Thyroid gland (tissue), 4 donors: ENCODE results near the gene OSBPL1A.

ENCODE experiments used
- POLR2A ChIP-seq, 2 donors: fragments of 450-650 bp; IDR thresholded peaks; one replicate each; pipeline ENCODE4 v1.6.1; 2017; ENCODE audit warnings: antibody characterized with exemption in 2 of 2, mild to moderate bottlenecking in 2 of 2, moderate library complexity in 1 of 2
- TF ChIP-seq, protein P1 (sequence below), 6 experiments: fragments of 200-600 bp in 3 of 6; fragments of 450-650 bp in 3 of 6; sonication (generic) in 3 of 6; IDR thresholded peaks; one replicate each; pipeline ENCODE4 v1.5.1; 2016 to 2019; ENCODE audit warnings: antibody characterized with exemption in 6 of 6, mild to moderate bottlenecking in 2 of 6, inconsistent platforms in 1 of 6, moderate library complexity in 1 of 6

GRCh38 chr18:24426073-24426397 lies 28.4 kb upstream of the OSBPL1A start:
- TF ChIP-seq, protein P1, sequence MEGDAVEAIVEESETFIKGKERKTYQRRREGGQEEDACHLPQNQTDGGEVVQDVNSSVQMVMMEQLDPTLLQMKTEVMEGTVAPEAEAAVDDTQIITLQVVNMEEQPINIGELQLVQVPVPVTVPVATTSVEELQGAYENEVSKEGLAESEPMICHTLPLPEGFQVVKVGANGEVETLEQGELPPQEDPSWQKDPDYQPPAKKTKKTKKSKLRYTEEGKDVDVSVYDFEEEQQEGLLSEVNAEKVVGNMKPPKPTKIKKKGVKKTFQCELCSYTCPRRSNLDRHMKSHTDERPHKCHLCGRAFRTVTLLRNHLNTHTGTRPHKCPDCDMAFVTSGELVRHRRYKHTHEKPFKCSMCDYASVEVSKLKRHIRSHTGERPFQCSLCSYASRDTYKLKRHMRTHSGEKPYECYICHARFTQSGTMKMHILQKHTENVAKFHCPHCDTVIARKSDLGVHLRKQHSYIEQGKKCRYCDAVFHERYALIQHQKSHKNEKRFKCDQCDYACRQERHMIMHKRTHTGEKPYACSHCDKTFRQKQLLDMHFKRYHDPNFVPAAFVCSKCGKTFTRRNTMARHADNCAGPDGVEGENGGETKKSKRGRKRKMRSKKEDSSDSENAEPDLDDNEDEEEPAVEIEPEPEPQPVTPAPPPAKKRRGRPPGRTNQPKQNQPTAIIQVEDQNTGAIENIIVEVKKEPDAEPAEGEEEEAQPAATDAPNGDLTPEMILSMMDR (IDR thresholded peaks at IDR 0.05), result no peak
- TF ChIP-seq POLR2A (IDR thresholded peaks at IDR 0.05), result no peak
